ENCODE measurements around the gene PLPP4.

The PLPP4 gene

GRCh38 chr10:120612756-120613155 is 155.7 kb downstream of the PLPP4 start:
- ATAC-seq: no peak
- TF ChIP-seq ZFP30 (CRISPR knock-in tag; IDR thresholded peaks at IDR 0.05) (no peak), PPARA (CRISPR knock-in tag; IDR thresholded peaks at IDR 0.05; ENCODE audit: borderline replicate concordance) (no peak), POU6F1 (CRISPR knock-in tag; IDR thresholded peaks at IDR 0.05; ENCODE audit: borderline replicate concordance, low read depth) (no peak), OSR1 (CRISPR knock-in tag; IDR thresholded peaks at IDR 0.05) (no peak), ZNF565 (CRISPR knock-in tag; conservative IDR thresholded peaks at IDR 0.05; ENCODE audit: low read depth) (no peak), BACH2 (CRISPR knock-in tag; IDR thresholded peaks at IDR 0.05; ENCODE audit: borderline replicate concordance) (no peak), TCF4 (CRISPR knock-in tag; IDR thresholded peaks at IDR 0.05; ENCODE audit: borderline replicate concordance) (no peak), CREB5 (CRISPR knock-in tag; IDR thresholded peaks at IDR 0.05; ENCODE audit: low read depth) (no peak), ZNF70 (CRISPR knock-in tag; IDR thresholded peaks at IDR 0.05) (no peak), SNAI2 (CRISPR knock-in tag; IDR thresholded peaks at IDR 0.05) (no peak), ZNF8 (CRISPR knock-in tag; IDR thresholded peaks at IDR 0.05) (no peak), GLIS3 (CRISPR knock-in tag; IDR thresholded peaks at IDR 0.05) (no peak)

- no peak for TF ChIP-seq ISL1 (CRISPR knock-in tag; IDR thresholded peaks at IDR 0.05)
- TF ChIP-seq PPARA (CRISPR knock-in tag; IDR thresholded peaks at IDR 0.05; ENCODE audit: borderline replicate concordance): no peak
- no peak for TF ChIP-seq TSHZ2 (CRISPR knock-in tag; IDR thresholded peaks at IDR 0.05)
- no peak for TF ChIP-seq BACH2 (CRISPR knock-in tag; IDR thresholded peaks at IDR 0.05; ENCODE audit: borderline replicate concordance)
- TF ChIP-seq TCF4 (CRISPR knock-in tag; IDR thresholded peaks at IDR 0.05; ENCODE audit: borderline replicate concordance): no peak
- no peak for TF ChIP-seq ZFP30 (CRISPR knock-in tag; IDR thresholded peaks at IDR 0.05)
- TF ChIP-seq PATZ1 (CRISPR knock-in tag; IDR thresholded peaks at IDR 0.05; ENCODE audit: borderline replicate concordance): no peak
- TF ChIP-seq RARB (CRISPR knock-in tag; IDR thresholded peaks at IDR 0.05): no peak
- TF ChIP-seq POU6F1 (CRISPR knock-in tag; IDR thresholded peaks at IDR 0.05; ENCODE audit: borderline replicate concordance, low read depth): no peak
- no peak for TF ChIP-seq ZNF8 (CRISPR knock-in tag; IDR thresholded peaks at IDR 0.05)
- TF ChIP-seq ZFP3 (CRISPR knock-in tag; IDR thresholded peaks at IDR 0.05): no peak
- TF ChIP-seq ESRRG (CRISPR knock-in tag; IDR thresholded peaks at IDR 0.05): no peak
- TF ChIP-seq CSRNP3 (CRISPR knock-in tag; IDR thresholded peaks at IDR 0.05): no peak
- TF ChIP-seq CSDC2 (CRISPR knock-in tag; IDR thresholded peaks at IDR 0.05): no peak
- TF ChIP-seq ZNF70 (CRISPR knock-in tag; IDR thresholded peaks at IDR 0.05): no peak
- no peak for TF ChIP-seq ARNTL (CRISPR knock-in tag; IDR thresholded peaks at IDR 0.05; ENCODE audit: borderline replicate concordance, low read depth)
- ATAC-seq: no peak
Observed at GRCh38 chr10:120613180-120613579, 156.2 kb downstream of the PLPP4 start.

Measured in SK-N-SH treated with all-trans-retinoic acid at 6 μM for 48 hours (cell line).